ENCODE data around the gene RPUSD2.

DNA sequence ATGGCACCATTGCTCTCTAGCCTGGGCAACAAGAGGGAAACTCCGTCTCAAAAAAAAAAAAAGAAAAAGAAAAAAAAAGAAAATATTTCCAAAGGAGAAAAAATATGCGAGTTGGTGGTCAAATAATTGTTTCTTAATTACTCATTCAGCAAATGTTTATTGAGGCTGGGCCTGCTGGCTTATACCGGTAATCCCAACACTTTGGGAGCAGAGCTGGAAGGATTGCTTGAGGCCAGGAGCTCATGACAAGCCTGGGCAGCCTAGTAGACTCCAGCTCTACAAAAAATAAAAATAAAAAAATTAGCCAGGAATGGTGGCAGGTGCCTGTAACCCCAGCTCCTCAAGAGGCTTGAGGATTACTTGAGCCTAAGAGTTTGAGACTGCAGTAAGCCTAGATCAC lies 29.0 kb downstream of the RPUSD2 start:
- no peak for TF ChIP-seq CTCF (IDR thresholded peaks at IDR 0.05; ENCODE audit: low read depth, low read length)
- TF ChIP-seq POLR2A (IDR thresholded peaks at IDR 0.05; ENCODE audit: extremely low read depth, insufficient read length), result no peak
- TF ChIP-seq, protein P1, sequence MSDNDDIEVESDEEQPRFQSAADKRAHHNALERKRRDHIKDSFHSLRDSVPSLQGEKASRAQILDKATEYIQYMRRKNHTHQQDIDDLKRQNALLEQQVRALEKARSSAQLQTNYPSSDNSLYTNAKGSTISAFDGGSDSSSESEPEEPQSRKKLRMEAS (IDR thresholded peaks at IDR 0.05; ENCODE audit: low read depth, low read length), result no peak

Data from NB4 (cell line).